SH-SY5Y (cell line): ENCODE measurements around the gene TMEM217.

Experiments
- GATA2 ChIP-seq: IDR thresholded peaks from 2 replicates; pipeline ENCODE4 v1.6.1; 2011; ENCODE audit warnings: mild to moderate bottlenecking, low read depth, low read length
- GATA3 ChIP-seq: IDR thresholded peaks from 2 replicates; pipeline ENCODE4 v1.6.1; 2011; ENCODE audit warnings: low read depth, mild to moderate bottlenecking, low read length, moderate library complexity

TMEM217 gene

GRCh38 chr6:37262446-37263026 is 4.6 kb upstream of the TMEM217 start:
- no peak for TF ChIP-seq GATA3
- no peak for TF ChIP-seq GATA2

GRCh38 chr6:37261198-37261597 is 3.3 kb upstream of the TMEM217 start:
- TF ChIP-seq GATA2: no peak
- TF ChIP-seq GATA3: no peak

GRCh38 chr6:37260444-37260843 is 2.5 kb upstream of the TMEM217 start:
- TF ChIP-seq GATA3 (no peak), GATA2 (no peak)

GRCh38 chr6:37260040-37260439 is 2.1 kb upstream of the TMEM217 start:
- TF ChIP-seq GATA2 (no peak), GATA3 (no peak)

- TF ChIP-seq GATA2 (no peak), GATA3 (no peak)
These were observed 1.2 kb upstream of the TMEM217 start for GRCh38 chr6:37259191-37259590.

- no peak for TF ChIP-seq GATA3
- TF ChIP-seq GATA2: no peak
These were observed 611 bp upstream of the TMEM217 start for GRCh38 chr6:37258405-37259105.

- no peak for TF ChIP-seq GATA2
- no peak for TF ChIP-seq GATA3
These were observed 667 bp downstream of the TMEM217 start for GRCh38 chr6:37257320-37257633.

GRCh38 chr6:37256692-37257319 is 1.1 kb downstream of the TMEM217 start:
- TF ChIP-seq GATA2 (no peak), GATA3 (no peak)

GRCh38 chr6:37254881-37255280 is 3.1 kb downstream of the TMEM217 start:
- TF ChIP-seq GATA2 (no peak), GATA3 (no peak)

- TF ChIP-seq GATA2 (no peak), GATA3 (no peak)
These were observed 4.4 kb downstream of the TMEM217 start for GRCh38 chr6:37253486-37254007.

GRCh38 chr6:37251211-37251780 is 6.6 kb downstream of the TMEM217 start:
- TF ChIP-seq GATA2 (no peak), GATA3 (no peak)

GRCh38 chr6:37244430-37245310 is 13.3 kb downstream of the TMEM217 start:
- no peak for TF ChIP-seq GATA3
- TF ChIP-seq GATA2: no peak

- TF ChIP-seq GATA2 (no peak), GATA3 (no peak)
These were observed 14.1 kb downstream of the TMEM217 start for GRCh38 chr6:37243816-37244370.

- TF ChIP-seq GATA3 (no peak), GATA2 (no peak)
These were observed 14.7 kb downstream of the TMEM217 start for GRCh38 chr6:37243131-37243815.
